Measurements from ENCODE around the gene TEDC1. TPM values are rescaled to one million over a fixed set of nuclear protein-coding genes. Genes with fewer than 3 reads are reported as not detected.

The TEDC1 gene
- total RNA-seq, 1 experiment from 2014 or later, result 26.2 TPM

DNA sequence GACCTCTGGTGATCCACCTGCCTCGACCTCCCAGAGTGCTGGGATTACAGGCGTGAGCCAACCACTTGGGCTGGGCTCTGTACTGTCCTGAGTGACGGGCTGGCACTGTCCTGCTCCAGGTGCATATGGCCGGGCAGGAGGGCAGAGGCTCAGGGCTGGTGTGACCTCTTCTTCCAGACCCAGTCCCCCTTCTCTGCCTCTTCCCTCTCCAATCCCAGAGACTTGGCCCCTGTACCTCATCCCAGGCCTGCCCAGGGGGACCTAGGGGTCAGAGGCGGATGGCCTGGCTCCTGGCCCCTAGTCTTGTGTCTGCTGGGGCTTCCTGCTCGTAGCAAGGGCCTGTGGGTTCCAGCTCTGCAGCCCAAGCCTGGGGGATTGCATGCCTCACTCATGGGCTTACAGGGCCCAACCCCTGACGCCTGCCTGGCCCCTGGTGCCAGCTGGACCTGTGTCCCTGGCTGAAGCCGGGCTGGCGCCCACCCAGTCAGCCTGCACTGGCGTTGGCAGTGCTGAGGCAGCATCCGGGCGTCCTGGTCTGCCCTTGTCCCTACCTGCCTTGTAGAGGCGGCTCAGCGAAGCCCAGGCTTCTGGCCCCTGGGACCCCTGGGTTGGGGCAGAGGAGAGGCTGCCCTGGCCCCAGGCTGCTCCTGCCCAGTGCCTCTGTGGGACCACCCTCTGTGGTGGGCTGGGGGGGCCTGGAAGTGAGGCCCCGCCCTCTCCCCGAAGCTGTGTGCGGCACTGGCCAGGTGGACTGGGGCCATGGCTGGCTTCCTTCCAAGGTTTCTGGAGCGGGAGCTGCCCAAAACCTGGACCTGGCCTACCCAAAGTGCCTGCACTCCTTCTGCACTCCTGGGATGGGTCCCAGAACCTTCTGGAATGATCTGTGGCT is 4.3 kb downstream of the TEDC1 start:
- Mint-ChIP-seq H3K27ac (no peak overlapping the region), H3K27me3 (ENCODE audit: low read depth) (no peaks in the 10 kb centered on the region)
- DNase-seq, result peak; percentile 18

More for the DNA sequence above, 4.3 kb downstream of the TEDC1 start:
- no peak overlapping the region for H3K27ac ChIP-seq (ENCODE audit: insufficient read length, low read depth, low read length)
- H3K79me2 ChIP-seq (ENCODE audit: insufficient read depth, low read length), result no peaks in the 10 kb centered on the region
- no peaks in the 10 kb centered on the region for H3K4me1 ChIP-seq (ENCODE audit: insufficient read depth, low read length)
- no peak overlapping the region for H2AK5ac ChIP-seq (ENCODE audit: insufficient read length, low read length)
- H3K23ac ChIP-seq (ENCODE audit: insufficient read length, low read depth, low read length), result no peak overlapping the region
- no peak overlapping the region for H3K4ac ChIP-seq (ENCODE audit: low read depth, low read length)
- no peak overlapping the region for H4K8ac ChIP-seq (replicated peaks; ENCODE audit: insufficient read length, low read depth, low read length)
- H3K14ac ChIP-seq (ENCODE audit: insufficient read depth, low read length), result no peak overlapping the region; the same call in 1 of the 2 replicates
- no peak overlapping the region for H2BK12ac ChIP-seq (ENCODE audit: insufficient read length, low read depth, low read length)
- no peak overlapping the region for H3T11ph ChIP-seq (ENCODE audit: low read length)
- H3K23me2 ChIP-seq (ENCODE audit: insufficient read length, low read depth, low read length, poor library complexity, severe bottlenecking), result no peaks in the 10 kb centered on the region
- no peak overlapping the region for H4K91ac ChIP-seq (ENCODE audit: insufficient read length, low read depth, low read length)
- no CpG with 5 or more reads among the region's 18 CpGs for WGBS (ENCODE audit: extremely low coverage, insufficient read length, low lambda C conversion rate)
- H3K4me1 Mint-ChIP-seq, result peaks cover 0 to 9% of the 10 kb centered on the region in 2 experiments; a peak in 2 of 4 replicates
- H2BK15ac ChIP-seq (ENCODE audit: low read depth, low read length), result no peak overlapping the region
- no peak overlapping the region for H2BK20ac ChIP-seq (ENCODE audit: low read depth, low read length, poor library complexity, severe bottlenecking)
- H3K9me3 Mint-ChIP-seq, result peaks cover 0 to 4% of the 10 kb centered on the region in 2 experiments; a peak in 1 of 5 replicates
- no peak overlapping the region for H2BK5ac ChIP-seq (ENCODE audit: insufficient read length, low read length)
- H4K20me1 ChIP-seq (ENCODE audit: control insufficient read depth, insufficient read depth, insufficient read length), result no peaks in the 10 kb centered on the region
- H2AFZ ChIP-seq (ENCODE audit: low read length), result no peak overlapping the region
- H3K27me3 ChIP-seq (ENCODE audit: insufficient read depth, low read length), result no peaks in the 10 kb centered on the region
- H3K18ac ChIP-seq (ENCODE audit: insufficient read length, low read depth, low read length), result no peak overlapping the region
- H3K4me2 ChIP-seq (ENCODE audit: insufficient read depth, insufficient read length, low read length), result no peak overlapping the region
- no peaks in the 10 kb centered on the region for H3K9me3 ChIP-seq (ENCODE audit: control insufficient read depth, low read depth, low read length)
- no peak overlapping the region for H3K56ac ChIP-seq (ENCODE audit: insufficient read length, low read depth, low read length)
- no peak overlapping the region for H3K4me3 Mint-ChIP-seq
- no peak overlapping the region for H3K9ac ChIP-seq (ENCODE audit: extremely low read depth, insufficient read length, low read length)
- TF ChIP-seq, protein P1, sequence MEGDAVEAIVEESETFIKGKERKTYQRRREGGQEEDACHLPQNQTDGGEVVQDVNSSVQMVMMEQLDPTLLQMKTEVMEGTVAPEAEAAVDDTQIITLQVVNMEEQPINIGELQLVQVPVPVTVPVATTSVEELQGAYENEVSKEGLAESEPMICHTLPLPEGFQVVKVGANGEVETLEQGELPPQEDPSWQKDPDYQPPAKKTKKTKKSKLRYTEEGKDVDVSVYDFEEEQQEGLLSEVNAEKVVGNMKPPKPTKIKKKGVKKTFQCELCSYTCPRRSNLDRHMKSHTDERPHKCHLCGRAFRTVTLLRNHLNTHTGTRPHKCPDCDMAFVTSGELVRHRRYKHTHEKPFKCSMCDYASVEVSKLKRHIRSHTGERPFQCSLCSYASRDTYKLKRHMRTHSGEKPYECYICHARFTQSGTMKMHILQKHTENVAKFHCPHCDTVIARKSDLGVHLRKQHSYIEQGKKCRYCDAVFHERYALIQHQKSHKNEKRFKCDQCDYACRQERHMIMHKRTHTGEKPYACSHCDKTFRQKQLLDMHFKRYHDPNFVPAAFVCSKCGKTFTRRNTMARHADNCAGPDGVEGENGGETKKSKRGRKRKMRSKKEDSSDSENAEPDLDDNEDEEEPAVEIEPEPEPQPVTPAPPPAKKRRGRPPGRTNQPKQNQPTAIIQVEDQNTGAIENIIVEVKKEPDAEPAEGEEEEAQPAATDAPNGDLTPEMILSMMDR (conservative IDR thresholded peaks at IDR 0.05), result no peak
- no peaks in the 10 kb centered on the region for H3K79me1 ChIP-seq (ENCODE audit: insufficient read depth, low read depth, low read length, poor library complexity, severe bottlenecking)
- peaks cover 0 to 5% (median 0%) of the 10 kb centered on the region in 3 experiments; a peak in 3 of 7 replicates for H3K36me3 Mint-ChIP-seq (ENCODE audit: insufficient read depth in 1 of 3, low read depth in 3 of 3)
- H4K5ac ChIP-seq (ENCODE audit: insufficient read length, low read depth, low read length), result no peak overlapping the region
- H2BK120ac ChIP-seq (ENCODE audit: low read depth, low read length, poor library complexity, severe bottlenecking), result no peak overlapping the region

Data from H9 (cell line).